ENCODE results near the gene NHLRC4. TPM values are rescaled to one million over a fixed set of nuclear protein-coding genes. Genes with fewer than 3 reads are reported as not detected.

Gene NHLRC4
- total and polyA plus RNA-seq, 4 donors: 0.17 to 7.0 (median 0.25) TPM; not detected in 1

- TF ChIP-seq MAX (IDR thresholded peaks at IDR 0.05) (no peak), RAD21 (IDR thresholded peaks at IDR 0.05) (no peak), REST (IDR thresholded peaks at IDR 0.05) (no peak), SP1 (IDR thresholded peaks at IDR 0.05) (no peak), RXRA (IDR thresholded peaks at IDR 0.05) (no peak)
- over 99% methylated on average over 35 of the region's 35 CpGs for WGBS
Measured at GRCh38 chr16:552171-552570, 14.6 kb upstream of the NHLRC4 start.

GRCh38 chr16:553601-554296, 13.1 kb upstream of the NHLRC4 start:
- H3K4me3 ChIP-seq (ENCODE audit: low read depth in 1 of 3, low read length in 3 of 3): no peak overlapping the region
- peaks cover 0 to 22% (median 11%) of the 10 kb centered on the region in 4 donors for H3K36me3 ChIP-seq (ENCODE audit: control insufficient read depth in 4 of 4, insufficient read depth in 3 of 4, low read depth in 1 of 4, low read length in 3 of 4)
- no peak for TF ChIP-seq GABPA (IDR thresholded peaks at IDR 0.05 in 1 of 2, conservative IDR thresholded peaks at IDR 0.05 in 1 of 2)
- 95% methylated on average over 33 of the region's 33 CpGs for WGBS
- no peak overlapping the region for H3K9ac ChIP-seq (ENCODE audit: low read depth in 1 of 2, low read length in 2 of 2)
- peaks cover 0 to 11% (median 7%) of the 10 kb centered on the region in 4 donors for H3K4me1 ChIP-seq (ENCODE audit: control insufficient read depth in 4 of 4, insufficient read depth in 4 of 4, low read length in 3 of 4)
- no peak for DNase-seq (ENCODE audit: low spot score)
- H3K9me3 ChIP-seq (ENCODE audit: control insufficient read depth in 4 of 4, low read length in 3 of 4): no peaks in the 10 kb centered on the region
- no peaks in the 10 kb centered on the region for H3K27me3 ChIP-seq (ENCODE audit: control insufficient read depth in 4 of 4, insufficient read depth in 4 of 4, low read length in 3 of 4)
- no peak overlapping the region for H3K27ac ChIP-seq (ENCODE audit: low read depth in 1 of 2, low read length in 2 of 2)

More at GRCh38 chr16:552171-552570, 14.6 kb upstream of the NHLRC4 start:
- Histone ChIP-seq H3K36me3 (ENCODE audit: control insufficient read depth in 4 of 4, insufficient read depth in 3 of 4, low read depth in 1 of 4, low read length in 3 of 4) (peaks cover 0 to 24% (median 12%) of the 10 kb centered on the region in 4 donors), H3K9ac (ENCODE audit: low read depth in 1 of 2, low read length in 2 of 2) (no peak overlapping the region), H3K27ac (ENCODE audit: low read depth in 1 of 2, low read length in 2 of 2) (no peak overlapping the region), H3K4me1 (ENCODE audit: control insufficient read depth in 4 of 4, insufficient read depth in 4 of 4, low read length in 3 of 4) (no peaks in the 10 kb centered on the region), H3K27me3 (ENCODE audit: control insufficient read depth in 4 of 4, insufficient read depth in 4 of 4, low read length in 3 of 4) (no peaks in the 10 kb centered on the region), H3K9me3 (ENCODE audit: control insufficient read depth in 4 of 4, low read length in 3 of 4) (no peaks in the 10 kb centered on the region), H3K4me3 (ENCODE audit: low read depth in 1 of 3, low read length in 3 of 3) (no peak overlapping the region)
- no peak for DNase-seq (ENCODE audit: low spot score)

- Histone ChIP-seq H3K27ac (ENCODE audit: low read depth in 1 of 2, low read length in 2 of 2) (no peak overlapping the region), H3K9me3 (ENCODE audit: control insufficient read depth in 4 of 4, low read length in 3 of 4) (no peaks in the 10 kb centered on the region), H3K36me3 (ENCODE audit: control insufficient read depth in 4 of 4, insufficient read depth in 3 of 4, low read depth in 1 of 4, low read length in 3 of 4) (peaks cover 0 to 20% (median 10%) of the 10 kb centered on the region in 4 donors), H3K27me3 (ENCODE audit: control insufficient read depth in 4 of 4, insufficient read depth in 4 of 4, low read length in 3 of 4) (peaks cover 0 to 3% (median 0%) of the 10 kb centered on the region in 4 donors), H3K4me1 (ENCODE audit: control insufficient read depth in 4 of 4, insufficient read depth in 4 of 4, low read length in 3 of 4) (peaks cover 0 to 16% (median 8%) of the 10 kb centered on the region in 4 donors), H3K4me3 (ENCODE audit: low read depth in 1 of 3, low read length in 3 of 3) (no peak overlapping the region), H3K9ac (ENCODE audit: low read depth in 1 of 2, low read length in 2 of 2) (no peak overlapping the region)
- DNase-seq (ENCODE audit: low spot score): no peak
- 85% methylated on average over 11 of the region's 11 CpGs for WGBS
- TF ChIP-seq REST (IDR thresholded peaks at IDR 0.05) (no peak), SP1 (IDR thresholded peaks at IDR 0.05) (no peak), ZBTB33 (IDR thresholded peaks at IDR 0.05) (no peak), EGR1 (IDR thresholded peaks at IDR 0.05; ENCODE audit: low read depth in 2 of 2) (no peak), FOXA2 (IDR thresholded peaks at IDR 0.05) (no peak), HNF4G (IDR thresholded peaks at IDR 0.05) (no peak), GABPA (IDR thresholded peaks at IDR 0.05 in 1 of 2, conservative IDR thresholded peaks at IDR 0.05 in 1 of 2) (no peak), JUND (IDR thresholded peaks at IDR 0.05) (no peak), RAD21 (IDR thresholded peaks at IDR 0.05) (no peak), ATF3 (IDR thresholded peaks at IDR 0.05) (no peak), HNF4A (conservative IDR thresholded peaks at IDR 0.05) (no peak), CTCF (IDR thresholded peaks at IDR 0.05; ENCODE audit: low read depth, low read length, missing input control) (no peak), FOXA1 (IDR thresholded peaks at IDR 0.05) (no peak), RXRA (IDR thresholded peaks at IDR 0.05) (no peak)
Measured at GRCh38 chr16:554297-554621, 12.5 kb upstream of the NHLRC4 start.

All from liver (tissue), 9 donors.